Gastrocnemius medialis (tissue), 4 donors: ENCODE results near the gene NCOA6. TPM values are rescaled to one million over a fixed set of nuclear protein-coding genes. Genes with fewer than 3 reads are reported as not detected.

ENCODE experiments used
- ATAC-seq, 2 donors: fragments of 150-250 bp; one replicate each; pipeline ENCODE4 v1.9.1; 2016
- DNase-seq, 2 donors: peaks; one replicate each; pipeline ENCODE4 v3.0.0-alpha.2; 2019
- H3K27ac ChIP-seq, 4 donors: fragments of 200-600 bp; sonication (generic); 1 replicate in 1 of 4; 2 replicates in 3 of 4; pipeline ENCODE4 v1.5.1; 2016 to 2018; ENCODE audit warnings: mild to moderate bottlenecking in 2 of 4, moderate library complexity in 1 of 4
- H3K27me3 ChIP-seq, 3 donors: fragments of 200-600 bp; sonication (generic) in 2 of 3; 1 replicate in 1 of 3; 2 replicates in 2 of 3; pipeline versions ENCODE4 v1.5.1 to v1.6.0; 2016 to 2019; ENCODE audit warnings: mild to moderate bottlenecking in 1 of 3, moderate library complexity in 1 of 3
- H3K36me3 ChIP-seq, 2 donors: fragments of 200-600 bp; sonication (generic) in 1 of 2; one replicate each; pipeline ENCODE4 v1.5.1; 2017 to 2018
- H3K4me1 ChIP-seq, 2 donors: fragments of 200-600 bp; sonication (generic) in 1 of 2; one replicate each; pipeline ENCODE4 v1.5.1; 2016 to 2017; ENCODE audit warnings: mild to moderate bottlenecking in 2 of 2
- H3K4me3 ChIP-seq, 4 donors: fragments of 200-600 bp; sonication (generic) in 3 of 4; 1 replicate in 1 of 4; 2 replicates in 3 of 4; pipeline ENCODE4 v1.5.1; 2016 to 2019; ENCODE audit warnings: mild to moderate bottlenecking in 2 of 4
- H3K9me3 ChIP-seq, 3 donors: fragments of 200-600 bp; sonication (generic) in 2 of 3; 1 replicate in 1 of 3; 2 replicates in 2 of 3; pipeline ENCODE4 v1.5.1; 2016 to 2019
- POLR2A ChIP-seq, 2 donors: fragments of 450-650 bp; IDR thresholded peaks; one replicate each; pipeline ENCODE4 v1.6.1; 2017; ENCODE audit warnings: antibody characterized with exemption in 2 of 2, mild to moderate bottlenecking in 2 of 2, moderate library complexity in 2 of 2
- in situ Hi-C, 4 donors: fragments of 200-750 bp; cut with MboI; loops; one replicate each; pipeline versions ENCODE4 v1.15.0 to v1.8.0; 2017; ENCODE audit warnings: low sequenced_read_pairs in 4 of 4
- intact Hi-C: fragments of 100-400 bp; cut with DNase I; formaldehyde crosslinking; loops from one replicate; pipeline ENCODE4 v1.15.1; 2023; ENCODE audit warnings: low total_unique reads
- total RNA-seq, 4 donors: library from RNA; depleted of rRNA; stranded (reverse); fragments of >200 nt; gene quantifications; one replicate each; pipeline versions ENCODE4 v1.1.0 to v1.2.3, GENCODE V29; 2016
- TF ChIP-seq, protein P1 (sequence below), 5 experiments: fragments of 450-650 bp in 3 of 5; fragments of 200-600 bp in 2 of 5; sonication (generic) in 2 of 5; IDR thresholded peaks in 4 of 5; conservative IDR thresholded peaks in 1 of 5; 1 replicate in 4 of 5; 2 replicates in 1 of 5; pipeline ENCODE4 v1.5.1; 2016 to 2019; ENCODE audit warnings: antibody characterized with exemption in 5 of 5, mild to moderate bottlenecking in 3 of 5, moderate library complexity in 3 of 5

NCOA6 gene
- total RNA-seq, 4 donors from 2014 or later: 10.9 to 12.7 (median 11.6) TPM

DNA sequence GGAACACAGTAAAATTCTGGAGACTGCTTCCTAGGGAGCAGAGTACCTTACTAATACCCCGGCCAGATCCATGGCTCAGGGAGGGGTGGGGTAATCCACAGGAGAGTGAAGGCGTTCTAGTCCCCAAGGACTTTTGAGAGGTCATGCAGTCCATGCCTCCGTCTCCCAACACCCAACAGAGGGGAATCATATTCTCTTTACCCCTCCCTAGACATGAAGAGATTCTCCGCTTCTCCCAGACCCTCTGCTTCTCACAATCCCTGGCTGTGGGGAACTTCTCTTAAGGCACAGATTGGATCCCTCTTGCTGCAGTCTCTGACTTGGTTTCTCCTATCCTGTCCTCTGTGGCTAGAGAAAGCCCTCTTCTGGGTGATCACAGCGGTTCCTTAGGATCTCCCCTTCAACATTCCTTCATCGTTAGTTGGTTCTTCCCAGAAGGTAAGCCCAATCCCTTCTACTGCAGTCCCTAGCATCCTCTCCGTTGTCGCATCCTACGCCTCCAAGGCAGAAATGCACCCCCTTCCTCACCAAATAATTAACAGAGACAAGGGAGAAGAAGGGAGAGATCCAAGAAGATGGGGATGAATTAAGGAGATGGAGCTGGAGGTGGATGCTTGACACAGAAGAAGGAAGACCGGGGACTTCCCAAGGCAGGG lies 46.6 kb upstream of the NCOA6 start:
- intact Hi-C loops: loop anchor here (2.0 to 5.0 kb wide), 3 partner anchors 47 to 275 kb away; partner anchors contain the start of genes EDEM2 and NCOA6
- Histone ChIP-seq H3K36me3 (no peaks in the 10 kb centered on the region), H3K27me3 (no peaks in the 10 kb centered on the region), H3K27ac (peak overlapping the region; percentile 86 to 97 (median 92)), H3K4me1 (peaks cover 44 to 46% of the 10 kb centered on the region in 2 donors), H3K4me3 (peak overlapping the region; percentile 76 to 87 (median 84)), H3K9me3 (no peaks in the 10 kb centered on the region)
- in situ Hi-C loops: loop anchor here (5.0 to 25.0 kb wide), 5 partner anchors 85 to 223 kb away; partner anchors contain the start of genes TRPC4AP (in 4 of the 4), GSS (in 3 of the 4) and MYH7B (in 3 of the 4)
- TF ChIP-seq, protein P1, sequence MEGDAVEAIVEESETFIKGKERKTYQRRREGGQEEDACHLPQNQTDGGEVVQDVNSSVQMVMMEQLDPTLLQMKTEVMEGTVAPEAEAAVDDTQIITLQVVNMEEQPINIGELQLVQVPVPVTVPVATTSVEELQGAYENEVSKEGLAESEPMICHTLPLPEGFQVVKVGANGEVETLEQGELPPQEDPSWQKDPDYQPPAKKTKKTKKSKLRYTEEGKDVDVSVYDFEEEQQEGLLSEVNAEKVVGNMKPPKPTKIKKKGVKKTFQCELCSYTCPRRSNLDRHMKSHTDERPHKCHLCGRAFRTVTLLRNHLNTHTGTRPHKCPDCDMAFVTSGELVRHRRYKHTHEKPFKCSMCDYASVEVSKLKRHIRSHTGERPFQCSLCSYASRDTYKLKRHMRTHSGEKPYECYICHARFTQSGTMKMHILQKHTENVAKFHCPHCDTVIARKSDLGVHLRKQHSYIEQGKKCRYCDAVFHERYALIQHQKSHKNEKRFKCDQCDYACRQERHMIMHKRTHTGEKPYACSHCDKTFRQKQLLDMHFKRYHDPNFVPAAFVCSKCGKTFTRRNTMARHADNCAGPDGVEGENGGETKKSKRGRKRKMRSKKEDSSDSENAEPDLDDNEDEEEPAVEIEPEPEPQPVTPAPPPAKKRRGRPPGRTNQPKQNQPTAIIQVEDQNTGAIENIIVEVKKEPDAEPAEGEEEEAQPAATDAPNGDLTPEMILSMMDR (IDR thresholded peaks at IDR 0.05 in 4 of 5, conservative IDR thresholded peaks at IDR 0.05 in 1 of 5): no peak
- no peak for TF ChIP-seq POLR2A (IDR thresholded peaks at IDR 0.05)
- ATAC-seq: no peak
- DNase-seq: peak in 1 of 2 donors; percentile 33

GRCh38 chr20:34871320-34871926 lies 46.0 kb upstream of the NCOA6 start:
- ATAC-seq (no peak), DNase-seq (peak in 1 of 2 donors; percentile 17)
- H3K27me3 ChIP-seq: no peaks in the 10 kb centered on the region
- no peaks in the 10 kb centered on the region for H3K9me3 ChIP-seq
- no peaks in the 10 kb centered on the region for H3K36me3 ChIP-seq
- in situ Hi-C loops: loop anchor here (5.0 to 25.0 kb wide), 5 partner anchors 86 to 223 kb away; partner anchors contain the start of genes TRPC4AP (in 4 of the 4), GSS (in 3 of the 4) and MYH7B (in 3 of the 4)
- H3K4me1 ChIP-seq: peaks cover 44 to 46% of the 10 kb centered on the region in 2 donors
- peak overlapping the region; percentile 86 to 97 (median 92) for H3K27ac ChIP-seq
- intact Hi-C loops: loop anchor here (5.0 kb wide), 2 partner anchors 146 to 276 kb away; partner anchors contain the start of gene EDEM2
- peak overlapping the region in 3 of 4 donors; percentile 76 to 87 (median 85) for H3K4me3 ChIP-seq
- no peak for TF ChIP-seq POLR2A (IDR thresholded peaks at IDR 0.05)
- TF ChIP-seq, protein P1 (IDR thresholded peaks at IDR 0.05 in 4 of 5, conservative IDR thresholded peaks at IDR 0.05 in 1 of 5): no peak

DNA sequence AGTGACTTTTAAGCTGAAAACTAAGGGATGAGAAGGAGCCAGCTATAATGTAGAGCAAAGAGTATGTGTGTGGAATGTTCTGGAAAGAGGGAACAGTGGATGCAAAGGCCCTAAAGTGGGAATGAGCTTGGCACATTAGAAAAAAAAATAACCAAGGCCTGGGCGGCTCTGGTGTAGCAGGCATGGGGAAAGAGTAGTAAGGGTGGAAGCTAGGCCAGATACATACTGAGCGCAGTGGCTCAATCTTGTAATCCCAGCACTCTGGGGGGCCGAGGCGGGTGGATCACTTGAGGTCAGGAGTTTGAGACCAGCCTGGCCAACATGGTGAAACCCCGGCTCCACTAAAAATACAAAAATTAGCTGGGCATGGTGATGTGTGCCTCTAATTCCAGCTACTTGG lies 38.8 kb upstream of the NCOA6 start:
- in situ Hi-C loops (loop anchor here in 1 of 4 donors (25.0 kb wide), 1 partner anchor 223 kb away; the partner anchor contains the start of gene TRPC4AP), intact Hi-C loops (no loop called here)
- H3K4me1 ChIP-seq: peaks cover 23 to 42% of the 10 kb centered on the region in 2 donors
- H3K27me3 ChIP-seq: no peaks in the 10 kb centered on the region
- no peak overlapping the region for H3K4me3 ChIP-seq
- H3K36me3 ChIP-seq: no peaks in the 10 kb centered on the region
- TF ChIP-seq POLR2A (IDR thresholded peaks at IDR 0.05): no peak
- TF ChIP-seq, protein P1 (IDR thresholded peaks at IDR 0.05 in 4 of 5, conservative IDR thresholded peaks at IDR 0.05 in 1 of 5): no peak
- H3K27ac ChIP-seq: peak overlapping the region; percentile 50 to 82 (median 72)
- ATAC-seq (peak in 1 of 2 donors; percentile 22), DNase-seq (no peak)
- no peaks in the 10 kb centered on the region for H3K9me3 ChIP-seq

GRCh38 chr20:34863421-34863965 lies 38.0 kb upstream of the NCOA6 start:
- Histone ChIP-seq H3K9me3 (no peaks in the 10 kb centered on the region), H3K4me3 (peak overlapping the region; percentile 18 to 28 (median 22)), H3K27me3 (no peaks in the 10 kb centered on the region), H3K36me3 (peaks cover 0 to 3% of the 10 kb centered on the region in 2 donors), H3K4me1 (peaks cover 23 to 39% of the 10 kb centered on the region in 2 donors), H3K27ac (peak overlapping the region; percentile 50 to 82 (median 72))
- DNase-seq: peak in 1 of 2 donors; percentile 56
- in situ Hi-C loops (loop anchor here in 1 of 4 donors (25.0 kb wide), 1 partner anchor 224 kb away; the partner anchor contains the start of gene TRPC4AP), intact Hi-C loops (no loop called here)
- ATAC-seq: peak in 1 of 2 donors; percentile 9
- TF ChIP-seq, protein P1 (IDR thresholded peaks at IDR 0.05 in 4 of 5, conservative IDR thresholded peaks at IDR 0.05 in 1 of 5): no peak
- no peak for TF ChIP-seq POLR2A (IDR thresholded peaks at IDR 0.05)
